H9 (cell line): ENCODE measurements around the gene PRSS58. TPM values are rescaled to one million over a fixed set of nuclear protein-coding genes. Genes with fewer than 3 reads are reported as not detected.

ENCODE experiments used
- DNase-seq: peaks from one replicate; pipeline ENCODE4 v3.0.0-alpha.2; 2017
- H2AFZ ChIP-seq: one replicate; pipeline ENCODE4 v1.6.1; 2013; ENCODE audit warnings: mild to moderate bottlenecking, low read length, control low read depth, moderate library complexity
- H2AK5ac ChIP-seq: 2 replicates; pipeline ENCODE4 v1.6.1; 2013; ENCODE audit warnings: low read length, control low read depth, mixed read lengths; ENCODE audit not compliant: insufficient read length
- H2BK120ac ChIP-seq: one replicate; pipeline ENCODE4 v1.6.1; 2013; ENCODE audit warnings: low read depth, mild to moderate bottlenecking, low read length, control low read depth, inconsistent platforms; ENCODE audit not compliant: poor library complexity, severe bottlenecking
- H2BK12ac ChIP-seq: 2 replicates; pipeline ENCODE4 v1.6.1; 2013; ENCODE audit warnings: low read length, control low read depth, mixed read lengths, low read depth; ENCODE audit not compliant: insufficient read length
- H2BK15ac ChIP-seq: 2 replicates; pipeline ENCODE4 v1.6.1; 2013; ENCODE audit warnings: low read depth, low read length, control low read depth
- H2BK20ac ChIP-seq: one replicate; pipeline ENCODE4 v1.6.1; 2013; ENCODE audit warnings: low read depth, mild to moderate bottlenecking, low read length, control low read depth, inconsistent platforms; ENCODE audit not compliant: poor library complexity, severe bottlenecking
- H2BK5ac ChIP-seq: 2 replicates; pipeline ENCODE4 v1.6.1; 2013; ENCODE audit warnings: low read length, control low read depth, mixed read lengths; ENCODE audit not compliant: insufficient read length
- H3K14ac ChIP-seq: 2 replicates; pipeline ENCODE4 v1.6.1; 2013; ENCODE audit warnings: low read length, control low read depth; ENCODE audit not compliant: insufficient read depth
- H3K18ac ChIP-seq: 2 replicates; pipeline ENCODE4 v1.6.1; 2013; ENCODE audit warnings: low read depth, mild to moderate bottlenecking, mixed read lengths, low read length, control low read depth; ENCODE audit not compliant: insufficient read length
- H3K23ac ChIP-seq: 2 replicates; pipeline ENCODE4 v1.6.1; 2013; ENCODE audit warnings: low read length, control low read depth, mixed read lengths, low read depth; ENCODE audit not compliant: insufficient read length
- H3K23me2 ChIP-seq: 2 replicates; pipeline ENCODE4 v1.6.1; 2013; ENCODE audit warnings: low read depth, mild to moderate bottlenecking, mixed read lengths, low read length, control low read depth; ENCODE audit not compliant: insufficient read length, poor library complexity, severe bottlenecking
- H3K27ac ChIP-seq: 2 replicates; pipeline ENCODE4 v1.5.1; 2013; ENCODE audit warnings: low read length, control low read depth, mixed read lengths, low read depth; ENCODE audit not compliant: insufficient read length
- H3K27me3 ChIP-seq: 2 replicates; pipeline ENCODE4 v1.6.1; 2013; ENCODE audit warnings: low read length, control low read depth, inconsistent platforms; ENCODE audit not compliant: insufficient read depth
- H3K4ac ChIP-seq: 2 replicates; pipeline ENCODE4 v1.6.1; 2013; ENCODE audit warnings: low read depth, mild to moderate bottlenecking, control low read depth, inconsistent platforms, low read length, moderate library complexity
- H3K4me1 ChIP-seq: 2 replicates; pipeline ENCODE4 v1.6.1; 2013; ENCODE audit warnings: low read length, control low read depth, inconsistent platforms; ENCODE audit not compliant: insufficient read depth
- H3K4me2 ChIP-seq: 2 replicates; pipeline ENCODE4 v1.6.1; 2013; ENCODE audit warnings: low read length, control low read depth, mixed read lengths; ENCODE audit not compliant: insufficient read length, insufficient read depth
- H3K56ac ChIP-seq: 2 replicates; pipeline ENCODE4 v1.6.1; 2013; ENCODE audit warnings: low read depth, mild to moderate bottlenecking, mixed read lengths, low read length, control low read depth; ENCODE audit not compliant: insufficient read length
- H3K79me1 ChIP-seq: 2 replicates; pipeline ENCODE4 v1.6.1; 2013; ENCODE audit warnings: low read depth, mild to moderate bottlenecking, moderate library complexity, low read length, control low read depth, inconsistent platforms; ENCODE audit not compliant: insufficient read depth, poor library complexity, severe bottlenecking
- H3K79me2 ChIP-seq: 2 replicates; pipeline ENCODE4 v1.6.1; 2013; ENCODE audit warnings: low read length, control low read depth, inconsistent platforms; ENCODE audit not compliant: insufficient read depth
- H3K9ac ChIP-seq: 2 replicates; pipeline ENCODE4 v1.6.1; 2013; ENCODE audit warnings: low read length, control low read depth, mixed read lengths; ENCODE audit not compliant: insufficient read length; ENCODE audit errors: extremely low read depth
- H3K9me3 ChIP-seq: one replicate; pipeline ENCODE4 v1.6.1; 2013; ENCODE audit warnings: low read depth, low read length, inconsistent platforms; ENCODE audit not compliant: control insufficient read depth
- H3T11ph ChIP-seq: one replicate; pipeline ENCODE4 v1.6.1; 2013; ENCODE audit warnings: mild to moderate bottlenecking, low read length, control low read depth, inconsistent platforms
- H4K20me1 ChIP-seq: one replicate; pipeline ENCODE4 v1.6.1; 2013; ENCODE audit not compliant: control insufficient read depth, insufficient read length, insufficient read depth
- H4K5ac ChIP-seq: 2 replicates; pipeline ENCODE4 v1.6.1; 2013; ENCODE audit warnings: low read depth, mild to moderate bottlenecking, mixed read lengths, low read length, control low read depth; ENCODE audit not compliant: insufficient read length
- H4K8ac ChIP-seq: replicated peaks from 2 replicates; pipeline ENCODE4 v1.6.1; 2013; ENCODE audit warnings: low read length, control low read depth, mixed read lengths, low read depth; ENCODE audit not compliant: insufficient read length
- H4K91ac ChIP-seq: 2 replicates; pipeline ENCODE4 v1.6.1; 2013; ENCODE audit warnings: low read depth, mild to moderate bottlenecking, moderate library complexity, mixed read lengths, low read length, control low read depth; ENCODE audit not compliant: insufficient read length
- H3K27ac Mint-ChIP-seq, 3 experiments: 2 replicates in 2 of 3; 3 replicates in 1 of 3; pipeline ENCODE4 v1.8.0; 2020 to 2021; ENCODE audit warnings: mixed read lengths in 3 of 3, mild to moderate bottlenecking in 1 of 3, moderate library complexity in 1 of 3
- H3K27me3 Mint-ChIP-seq: 2 replicates; pipeline ENCODE4 v1.8.0; 2021; ENCODE audit warnings: low read depth, mild to moderate bottlenecking, moderate library complexity, mixed read lengths
- H3K36me3 Mint-ChIP-seq, 3 experiments: 2 replicates in 2 of 3; 3 replicates in 1 of 3; pipeline ENCODE4 v1.8.0; 2020 to 2021; ENCODE audit warnings: low read depth in 3 of 3, mixed read lengths in 3 of 3; ENCODE audit not compliant: insufficient read depth in 1 of 3
- H3K4me1 Mint-ChIP-seq, 2 experiments: 2 replicates each; pipeline ENCODE4 v1.8.0; 2020; ENCODE audit warnings: mixed read lengths in 2 of 2
- H3K4me3 Mint-ChIP-seq, 2 experiments: 2 replicates in 1 of 2; 3 replicates in 1 of 2; pipeline ENCODE4 v1.8.0; 2020 to 2021; ENCODE audit warnings: mild to moderate bottlenecking in 2 of 2, mixed read lengths in 2 of 2, moderate library complexity in 1 of 2
- H3K9me3 Mint-ChIP-seq, 2 experiments: 2 replicates in 1 of 2; 3 replicates in 1 of 2; pipeline ENCODE4 v1.8.0; 2020; ENCODE audit warnings: mild to moderate bottlenecking in 2 of 2, mixed read lengths in 2 of 2, moderate library complexity in 1 of 2
- WGBS: extraction: QIAGEN DNeasy Blood & Tissue Kit; methylation state at CpG from one replicate; pipeline ENCODE4 v1.1.7; 2013; ENCODE audit warnings: missing lambda C conversion rate, low lambda C conversion rate, mixed read lengths; ENCODE audit not compliant: insufficient read length; ENCODE audit errors: extremely low coverage; 5-methylcytosine and 5-hydroxymethylcytosine counted together
- long read RNA-seq: library from polyadenylated mRNA; unstranded; transcript quantifications from one replicate; pipeline ENCODE4 v2.0.0, GENCODE V29; 2020
- total RNA-seq: library from RNA; stranded (reverse); gene quantifications from 2 replicates; pipeline ENCODE4 v1.2.1, GENCODE V29; 2021
- TF ChIP-seq, protein P1 (sequence below): fragments of 200-600 bp; sonication (generic); conservative IDR thresholded peaks from 3 replicates; pipeline ENCODE4 v1.8.0; 2021; ENCODE audit warnings: antibody characterized with exemption, mild to moderate bottlenecking

PRSS58 gene, protein sequence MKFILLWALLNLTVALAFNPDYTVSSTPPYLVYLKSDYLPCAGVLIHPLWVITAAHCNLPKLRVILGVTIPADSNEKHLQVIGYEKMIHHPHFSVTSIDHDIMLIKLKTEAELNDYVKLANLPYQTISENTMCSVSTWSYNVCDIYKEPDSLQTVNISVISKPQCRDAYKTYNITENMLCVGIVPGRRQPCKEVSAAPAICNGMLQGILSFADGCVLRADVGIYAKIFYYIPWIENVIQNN
- not detected in 2 replicates for total RNA-seq
- long read RNA-seq, result 0 reads

DNA sequence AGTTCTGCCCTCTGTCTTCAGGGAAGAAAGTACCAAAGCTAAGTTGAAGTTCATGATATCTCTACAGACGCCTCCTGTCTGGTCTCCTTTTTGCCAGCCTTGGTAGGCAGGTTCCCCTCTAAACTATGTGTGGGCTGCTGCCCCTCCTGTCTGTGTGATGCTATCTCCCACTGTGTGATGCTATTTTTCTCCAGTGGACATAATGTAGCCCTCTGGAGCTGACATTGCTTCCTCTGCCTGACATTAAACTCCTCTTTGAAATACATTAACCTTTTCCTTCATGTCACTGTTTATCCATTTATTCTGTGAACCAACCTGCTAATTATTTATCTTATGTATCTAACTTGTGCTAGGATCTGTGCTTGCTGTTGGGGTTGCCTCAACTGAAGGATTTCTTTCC is at the start of gene PRSS58:
TSS of gene PRSS58 (minus strand) at position 101 of the 400 bp plus-strand sequence. CDS start 351 bp downstream, outside the sequence.
- Histone ChIP-seq H3K9me3 (no peaks in the 10 kb centered on the region), H3K4me1 (no peaks in the 10 kb centered on the region), H2BK20ac (no peak within 1 kb of the TSS), H3K79me1 (no peaks in the 10 kb centered on the region), H3K27me3 (no peaks in the 10 kb centered on the region), H3K79me2 (no peaks in the 10 kb centered on the region), H3K56ac (no peak within 1 kb of the TSS), H2BK5ac (no peak within 1 kb of the TSS), H3K4ac (no peak within 1 kb of the TSS), H4K5ac (no peak within 1 kb of the TSS), H3K14ac (no peak within 1 kb of the TSS), H3K27ac (no peak within 1 kb of the TSS), H2AFZ (no peak within 1 kb of the TSS), H3K9ac (no peak within 1 kb of the TSS), H4K91ac (no peak within 1 kb of the TSS), H4K8ac (no peak within 1 kb of the TSS), H3K4me2 (no peak within 1 kb of the TSS), H4K20me1 (no peaks in the 10 kb centered on the region), H3K23ac (no peak within 1 kb of the TSS), H3T11ph (no peak within 1 kb of the TSS), H2AK5ac (no peak within 1 kb of the TSS), H2BK12ac (no peak within 1 kb of the TSS), H2BK15ac (no peak within 1 kb of the TSS), H2BK120ac (no peak within 1 kb of the TSS), H3K23me2 (no peaks in the 10 kb centered on the region), H3K18ac (no peak within 1 kb of the TSS)
- no CpG with 5 or more reads among the region's 1 CpG for WGBS
- no peak within 1 kb of the TSS for H3K27ac Mint-ChIP-seq
- no peak within 1 kb of the TSS for H3K4me3 Mint-ChIP-seq
- peaks cover 9 to 10% of the 10 kb centered on the region in 2 experiments; a peak in 4 of 5 replicates for H3K9me3 Mint-ChIP-seq
- H3K36me3 Mint-ChIP-seq, result no peaks in the 10 kb centered on the region; a peak in 2 of 7 replicates
- H3K27me3 Mint-ChIP-seq, result peaks cover 5% of the 10 kb centered on the region
- TF ChIP-seq, protein P1, sequence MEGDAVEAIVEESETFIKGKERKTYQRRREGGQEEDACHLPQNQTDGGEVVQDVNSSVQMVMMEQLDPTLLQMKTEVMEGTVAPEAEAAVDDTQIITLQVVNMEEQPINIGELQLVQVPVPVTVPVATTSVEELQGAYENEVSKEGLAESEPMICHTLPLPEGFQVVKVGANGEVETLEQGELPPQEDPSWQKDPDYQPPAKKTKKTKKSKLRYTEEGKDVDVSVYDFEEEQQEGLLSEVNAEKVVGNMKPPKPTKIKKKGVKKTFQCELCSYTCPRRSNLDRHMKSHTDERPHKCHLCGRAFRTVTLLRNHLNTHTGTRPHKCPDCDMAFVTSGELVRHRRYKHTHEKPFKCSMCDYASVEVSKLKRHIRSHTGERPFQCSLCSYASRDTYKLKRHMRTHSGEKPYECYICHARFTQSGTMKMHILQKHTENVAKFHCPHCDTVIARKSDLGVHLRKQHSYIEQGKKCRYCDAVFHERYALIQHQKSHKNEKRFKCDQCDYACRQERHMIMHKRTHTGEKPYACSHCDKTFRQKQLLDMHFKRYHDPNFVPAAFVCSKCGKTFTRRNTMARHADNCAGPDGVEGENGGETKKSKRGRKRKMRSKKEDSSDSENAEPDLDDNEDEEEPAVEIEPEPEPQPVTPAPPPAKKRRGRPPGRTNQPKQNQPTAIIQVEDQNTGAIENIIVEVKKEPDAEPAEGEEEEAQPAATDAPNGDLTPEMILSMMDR, result no peak
- DNase-seq, result no peak
- no peaks in the 10 kb centered on the region for H3K4me1 Mint-ChIP-seq
